HG03457 (cell line): ENCODE measurements around the gene TRAF2.
A peak's percentile ranks its signal among the peaks of the same experiment; 100 is the strongest.

ENCODE experiments used
- ATAC-seq: cut with Tn5 transposase; IDR thresholded peaks from one replicate; pipeline ENCODE4 v1.9.1; 2021; ENCODE audit warnings: moderate number of reproducible peaks; ENCODE audit not compliant: unreplicated experiment

TRAF2 gene

DNA sequence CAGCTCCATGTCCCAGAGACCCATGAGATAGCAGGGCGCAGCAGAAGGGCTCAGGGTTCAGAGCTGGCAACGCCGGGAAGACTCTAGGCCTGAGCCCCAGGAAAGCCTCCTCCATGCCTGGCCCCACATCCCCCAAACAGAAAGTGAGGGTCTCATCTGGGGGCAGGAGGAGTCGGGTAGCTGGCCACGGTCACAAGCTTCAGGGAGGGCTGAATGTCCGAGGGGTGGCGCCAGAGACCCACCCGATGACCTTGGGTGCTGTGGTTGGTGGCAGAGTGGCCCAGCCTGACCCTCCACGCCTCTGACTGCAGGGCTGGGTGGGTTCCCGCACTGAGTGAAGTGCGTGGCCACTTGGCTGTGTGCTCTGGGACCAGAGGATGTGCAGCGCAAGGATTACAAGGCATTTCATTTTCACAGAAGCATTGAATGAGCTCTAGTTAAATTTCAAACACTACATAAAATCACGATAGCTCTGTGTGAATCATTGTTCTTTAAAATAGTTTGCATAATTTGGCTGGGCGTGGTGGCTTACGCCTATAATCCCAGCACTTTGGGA is 61.7 kb downstream of the TRAF2 start:
- no peak for ATAC-seq

- ATAC-seq, result no peak
Observed at GRCh38 chr9:136949239-136949816, 63.0 kb downstream of the TRAF2 start.

DNA sequence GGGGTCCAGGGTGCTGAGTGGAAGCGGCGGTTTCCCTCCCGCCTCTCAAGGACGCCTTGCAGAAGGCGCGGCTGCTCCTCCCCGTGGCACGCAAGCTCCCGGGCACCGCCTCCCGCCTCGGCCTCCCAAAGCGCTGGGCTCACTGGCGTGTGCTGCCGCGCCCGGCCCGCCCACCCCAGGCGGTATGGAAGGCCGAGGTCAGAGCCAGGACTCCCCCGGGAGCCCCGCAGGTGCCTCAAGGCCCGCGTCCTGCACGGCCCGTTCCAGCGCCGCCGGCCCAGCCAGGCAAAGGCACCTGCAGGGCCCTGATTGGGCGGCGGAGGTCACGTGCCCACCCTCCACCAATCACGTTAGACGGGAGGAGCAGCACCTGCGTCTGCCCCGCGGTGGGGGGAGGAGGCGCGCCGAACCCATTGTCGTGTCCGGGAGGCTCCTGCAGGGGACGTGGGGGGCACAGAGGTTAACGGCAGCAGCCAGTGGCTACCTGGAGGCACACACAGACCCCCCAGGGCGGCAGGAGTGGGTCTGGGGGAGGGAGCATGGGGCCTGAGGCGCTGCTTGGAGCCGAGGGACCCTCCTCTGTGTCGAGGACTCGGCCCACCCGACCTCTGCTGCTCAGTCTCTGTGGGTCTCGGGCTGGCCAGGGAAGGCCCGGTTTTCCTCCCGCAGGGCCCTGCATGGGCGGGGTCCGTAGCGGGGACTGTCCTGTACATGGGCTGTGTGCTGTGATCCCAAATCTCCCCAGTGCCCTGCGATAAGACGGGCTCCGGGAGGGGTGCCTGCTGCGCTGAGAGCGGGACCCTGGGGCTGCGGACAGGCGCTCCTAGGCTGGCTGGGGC is 63.7 kb downstream of the TRAF2 start:
- peak; percentile 45 for ATAC-seq

- ATAC-seq, result no peak
Observed at GRCh38 chr9:136950656-136951276, 64.5 kb downstream of the TRAF2 start.

DNA sequence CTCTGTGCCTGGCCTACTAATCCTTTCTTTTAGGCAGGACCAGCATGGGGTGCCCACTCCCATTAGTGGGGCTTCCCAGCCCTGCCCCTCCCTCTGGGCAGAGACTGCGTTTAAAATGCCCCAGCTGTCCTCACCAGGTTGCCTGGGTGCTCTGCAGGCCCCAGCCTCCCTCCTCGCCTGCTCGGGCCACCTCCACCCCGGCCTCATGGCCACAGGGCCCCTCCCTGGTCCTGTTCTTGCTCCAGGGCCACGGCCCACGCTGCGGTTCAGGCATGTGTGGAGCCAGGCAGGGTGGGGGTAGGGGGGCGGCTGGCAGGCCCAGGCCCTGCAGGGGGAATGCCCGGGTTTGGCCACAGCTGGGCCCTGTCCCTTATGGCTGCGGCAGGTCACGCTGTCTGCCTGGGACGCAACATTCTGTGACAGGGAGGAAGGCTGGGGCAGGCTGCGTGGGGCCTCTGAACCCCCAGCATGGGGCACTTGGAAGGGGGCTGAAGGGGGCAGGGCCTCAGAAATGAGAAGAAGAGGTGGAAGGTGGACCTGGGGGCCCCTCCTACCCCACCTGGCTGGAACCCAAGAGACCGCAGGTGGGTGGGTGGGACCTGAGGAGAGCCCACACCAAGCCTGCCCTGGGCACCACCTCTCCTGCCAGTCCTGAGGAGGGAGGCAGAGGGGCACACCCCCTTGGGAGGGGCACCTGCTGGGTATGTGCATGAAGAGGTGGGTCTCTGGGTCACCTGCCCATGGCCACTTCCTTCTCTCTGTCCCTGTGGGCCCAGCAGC is 65.4 kb downstream of the TRAF2 start, which contains the start of gene LCN12:
LCN12 (plus strand) TSS at position 733 of the 780 bp plus-strand sequence. CDS start 55 bp downstream, outside the sequence.
- no peak for ATAC-seq

DNA sequence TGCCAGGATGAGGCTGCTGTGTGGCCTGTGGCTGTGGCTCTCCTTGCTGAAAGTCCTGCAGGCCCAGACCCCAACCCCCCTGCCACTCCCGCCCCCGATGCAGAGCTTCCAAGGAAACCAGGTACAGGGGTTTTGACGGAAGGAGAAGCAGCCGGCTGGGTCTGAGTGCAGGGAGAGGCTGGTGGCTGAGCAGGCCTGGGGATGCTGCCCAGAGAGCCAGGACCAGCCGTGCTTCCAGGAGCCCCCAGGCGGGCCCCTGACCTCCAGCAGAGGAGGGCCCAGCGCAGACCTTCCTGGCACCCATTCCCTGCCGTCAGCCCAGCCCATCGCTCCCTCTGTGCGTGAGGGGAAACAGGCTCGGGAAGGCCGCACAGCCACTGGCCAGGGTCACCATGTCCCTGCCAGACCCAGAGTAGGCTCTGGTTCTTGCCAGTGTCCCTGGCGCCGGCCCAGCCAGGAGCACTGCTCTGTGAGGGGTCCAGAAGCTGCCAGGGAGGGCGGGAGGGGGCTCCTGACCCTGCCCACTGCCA is 66.1 kb downstream of the TRAF2 start:
- no peak for ATAC-seq

GRCh38 chr9:136952876-136953770 is 66.8 kb downstream of the TRAF2 start:
- ATAC-seq, result no peak

GRCh38 chr9:136953771-136954269 is 67.5 kb downstream of the TRAF2 start:
- no peak for ATAC-seq

DNA sequence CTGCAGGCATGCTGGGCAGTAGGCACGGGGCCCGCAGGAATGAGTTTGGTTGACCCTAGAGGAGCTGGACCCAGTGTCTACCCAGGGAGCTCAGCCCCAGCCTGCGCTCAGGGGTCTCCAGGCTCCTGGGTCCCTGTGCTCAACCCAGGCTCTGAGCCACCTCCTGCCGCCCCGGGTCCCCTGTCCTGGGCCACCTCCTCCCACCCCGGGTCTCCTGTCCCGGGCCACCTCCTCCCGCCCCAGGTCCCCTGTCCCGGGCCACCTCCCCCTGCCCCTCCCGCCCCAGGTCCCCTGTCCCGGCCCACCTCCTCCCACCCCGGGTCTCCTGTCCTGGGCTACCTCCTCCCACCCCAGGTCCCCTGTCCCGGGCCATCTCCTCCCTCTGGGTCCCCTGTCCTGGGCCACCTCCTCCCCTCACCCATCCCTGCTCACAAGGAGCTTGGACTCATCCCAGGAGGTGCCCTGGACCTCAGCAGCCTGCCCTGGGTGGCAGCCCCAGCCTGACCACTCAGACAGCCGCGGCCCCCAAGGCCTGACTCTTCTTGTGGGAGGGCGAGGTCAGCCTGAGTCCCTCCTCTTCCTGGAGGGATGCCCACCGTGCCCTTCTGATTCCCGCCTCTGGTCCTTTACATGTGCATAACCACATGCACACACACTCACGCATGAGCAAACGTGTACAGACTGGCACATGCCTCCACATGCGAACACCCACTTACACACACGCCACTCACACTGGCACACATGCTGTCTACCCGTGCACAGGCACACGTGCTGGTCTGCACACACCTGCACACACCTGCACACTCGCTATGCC is 68.2 kb downstream of the TRAF2 start:
- no peak for ATAC-seq

- ATAC-seq, result no peak
Observed at GRCh38 chr9:136955202-136955942, 69.1 kb downstream of the TRAF2 start.

GRCh38 chr9:136955943-136956335 is 69.6 kb downstream of the TRAF2 start:
- no peak for ATAC-seq

GRCh38 chr9:136956604-136957003 is 70.3 kb downstream of the TRAF2 start:
- no peak for ATAC-seq

GRCh38 chr9:136957461-136957860 is 71.1 kb downstream of the TRAF2 start:
- no peak for ATAC-seq

GRCh38 chr9:136957901-136958300 is 71.6 kb downstream of the TRAF2 start:
- ATAC-seq, result no peak

GRCh38 chr9:136958473-136958872 is 72.2 kb downstream of the TRAF2 start:
- ATAC-seq, result no peak

GRCh38 chr9:136958898-136959850 is 72.9 kb downstream of the TRAF2 start:
- ATAC-seq, result no peak
